Body of pancreas (tissue), 4 donors: Measurements from ENCODE around the gene ME3. TPM values are rescaled to one million over a fixed set of nuclear protein-coding genes. Genes with fewer than 3 reads are reported as not detected.
A peak's percentile ranks its signal among the peaks of the same experiment; 100 is the strongest.
"Not testable (repeated sequence)": the region's sequence is repeated elsewhere in the genome, so short reads cannot be mapped to it uniquely, and the experiment has no call there.

ENCODE experiments used
- ATAC-seq: fragments of 150-250 bp; one replicate; pipeline ENCODE4 v1.9.1; 2016
- DNase-seq, 4 donors: peaks; one replicate each; pipeline ENCODE4 v3.0.0-alpha.2; 2019
- H3K27ac ChIP-seq, 4 donors: fragments of 200-600 bp; sonication (generic); 1 replicate in 3 of 4; 2 replicates in 1 of 4; pipeline versions ENCODE4 v1.5.1 to v1.6.1; 2016 to 2019; ENCODE audit warnings: mild to moderate bottlenecking in 1 of 4, mixed read lengths in 1 of 4, moderate library complexity in 1 of 4
- H3K27me3 ChIP-seq, 2 donors: fragments of 200-600 bp; sonication (generic); one replicate each; pipeline ENCODE4 v1.6.0; 2016; ENCODE audit warnings: mild to moderate bottlenecking in 1 of 2
- H3K36me3 ChIP-seq, 2 donors: fragments of 200-600 bp; sonication (generic); replicated peaks in 1 of 2; 2 replicates each; pipeline ENCODE4 v1.5.1; 2016; ENCODE audit warnings: low read depth in 2 of 2; ENCODE audit not compliant: insufficient read depth in 1 of 2
- H3K4me1 ChIP-seq: fragments of 200-600 bp; sonication (generic); one replicate; pipeline ENCODE4 v1.6.0; 2016
- H3K4me3 ChIP-seq, 2 donors: fragments of 200-600 bp; sonication (generic); 1 replicate in 1 of 2; 2 replicates in 1 of 2; pipeline ENCODE4 v1.5.1; 2016 to 2019
- H3K9me3 ChIP-seq, 3 donors: fragments of 200-600 bp; sonication (generic); 1 replicate in 2 of 3; 2 replicates in 1 of 3; pipeline ENCODE4 v1.5.1; 2016
- POLR2A ChIP-seq, 3 donors: fragments of 450-650 bp; IDR thresholded peaks; one replicate each; pipeline ENCODE4 v1.6.1; 2016; ENCODE audit warnings: antibody characterized with exemption in 3 of 3, mild to moderate bottlenecking in 2 of 3
- WGBS, 2 donors: methylation state at CpG; one replicate each; pipeline ENCODE4 v1.1.5; 2017; 5-methylcytosine and 5-hydroxymethylcytosine counted together
- intact Hi-C: fragments of 100-400 bp; cut with DNase I; formaldehyde crosslinking; loops from one replicate; pipeline ENCODE4 v1.15.1; 2023
- total RNA-seq, 2 donors: library from RNA; depleted of rRNA; stranded (reverse); fragments of >200 nt; gene quantifications; one replicate each; pipeline ENCODE4 v1.1.0, GENCODE V29; 2016
- TF ChIP-seq, protein P1 (sequence below), 7 experiments: fragments of 450-650 bp in 4 of 7; fragments of 200-600 bp in 3 of 7; sonication (generic) in 3 of 7; IDR thresholded peaks; one replicate each; pipeline ENCODE4 v1.5.1; 2016 to 2019; ENCODE audit warnings: antibody characterized with exemption in 7 of 7

ME3 gene
- total RNA-seq, 2 donors from 2014 or later = 20.8 to 54.7 TPM

GRCh38 chr11:86565388-86565787, 107.0 kb downstream of the ME3 start:
- TF ChIP-seq, protein P1, sequence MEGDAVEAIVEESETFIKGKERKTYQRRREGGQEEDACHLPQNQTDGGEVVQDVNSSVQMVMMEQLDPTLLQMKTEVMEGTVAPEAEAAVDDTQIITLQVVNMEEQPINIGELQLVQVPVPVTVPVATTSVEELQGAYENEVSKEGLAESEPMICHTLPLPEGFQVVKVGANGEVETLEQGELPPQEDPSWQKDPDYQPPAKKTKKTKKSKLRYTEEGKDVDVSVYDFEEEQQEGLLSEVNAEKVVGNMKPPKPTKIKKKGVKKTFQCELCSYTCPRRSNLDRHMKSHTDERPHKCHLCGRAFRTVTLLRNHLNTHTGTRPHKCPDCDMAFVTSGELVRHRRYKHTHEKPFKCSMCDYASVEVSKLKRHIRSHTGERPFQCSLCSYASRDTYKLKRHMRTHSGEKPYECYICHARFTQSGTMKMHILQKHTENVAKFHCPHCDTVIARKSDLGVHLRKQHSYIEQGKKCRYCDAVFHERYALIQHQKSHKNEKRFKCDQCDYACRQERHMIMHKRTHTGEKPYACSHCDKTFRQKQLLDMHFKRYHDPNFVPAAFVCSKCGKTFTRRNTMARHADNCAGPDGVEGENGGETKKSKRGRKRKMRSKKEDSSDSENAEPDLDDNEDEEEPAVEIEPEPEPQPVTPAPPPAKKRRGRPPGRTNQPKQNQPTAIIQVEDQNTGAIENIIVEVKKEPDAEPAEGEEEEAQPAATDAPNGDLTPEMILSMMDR (IDR thresholded peaks at IDR 0.05) = no peak
- TF ChIP-seq POLR2A (IDR thresholded peaks at IDR 0.05) = no peak
- WGBS, 2 donors = 100% methylated on average over 1 of the region's 1 CpG
- Histone ChIP-seq H3K4me1 (peaks cover 21% of the 10 kb centered on the region), H3K4me3 (no peak overlapping the region), H3K9me3 (no peaks in the 10 kb centered on the region), H3K27ac (no peak overlapping the region), H3K36me3 (no peaks in the 10 kb centered on the region), H3K27me3 (no peaks in the 10 kb centered on the region)
- intact Hi-C loops = no loop called here
- ATAC-seq (no peak), DNase-seq (no peak)

GRCh38 chr11:86562842-86563241, 109.6 kb downstream of the ME3 start:
- H3K27ac ChIP-seq, H3K36me3 ChIP-seq, intact Hi-C loops, H3K9me3 ChIP-seq, H3K27me3 ChIP-seq, ATAC-seq, H3K4me3 ChIP-seq, DNase-seq: not testable (repeated sequence)
- 91 to 93% methylated on average over 2 of the region's 2 CpGs for WGBS, 2 donors
- peaks cover 11% of the 10 kb centered on the region for H3K4me1 ChIP-seq

GRCh38 chr11:86559311-86559945, 113.0 kb downstream of the ME3 start:
- no peaks in the 10 kb centered on the region for H3K36me3 ChIP-seq
- ATAC-seq (peak; percentile 60), DNase-seq (peak in 1 of 4 donors; percentile 14)
- H3K27me3 ChIP-seq = no peaks in the 10 kb centered on the region
- peak overlapping the region in 1 of 4 donors; percentile 1 for H3K27ac ChIP-seq
- intact Hi-C loops = no loop called here
- no peaks in the 10 kb centered on the region for H3K9me3 ChIP-seq
- no peak overlapping the region for H3K4me3 ChIP-seq
- 92 to 93% methylated on average over 4 to 7 of the region's 7 CpGs for WGBS, 2 donors
- H3K4me1 ChIP-seq = no peaks in the 10 kb centered on the region
- no peak for TF ChIP-seq POLR2A (IDR thresholded peaks at IDR 0.05)
- TF ChIP-seq, protein P1 (IDR thresholded peaks at IDR 0.05) = no peak

- 97 to 100% methylated on average over 2 of the region's 2 CpGs for WGBS, 2 donors
- H3K27me3 ChIP-seq = no peaks in the 10 kb centered on the region
- H3K27ac ChIP-seq = peak overlapping the region in 1 of 4 donors; percentile 38
- H3K9me3 ChIP-seq = no peaks in the 10 kb centered on the region
- H3K4me3 ChIP-seq = no peak overlapping the region
- H3K36me3 ChIP-seq = no peaks in the 10 kb centered on the region
- ATAC-seq (no peak), DNase-seq (no peak)
- no peak for TF ChIP-seq POLR2A (IDR thresholded peaks at IDR 0.05)
- TF ChIP-seq, protein P1 (IDR thresholded peaks at IDR 0.05) = no peak
- intact Hi-C loops = no loop called here
- no peaks in the 10 kb centered on the region for H3K4me1 ChIP-seq
Measured at GRCh38 chr11:86558841-86559240, 113.6 kb downstream of the ME3 start.

DNA sequence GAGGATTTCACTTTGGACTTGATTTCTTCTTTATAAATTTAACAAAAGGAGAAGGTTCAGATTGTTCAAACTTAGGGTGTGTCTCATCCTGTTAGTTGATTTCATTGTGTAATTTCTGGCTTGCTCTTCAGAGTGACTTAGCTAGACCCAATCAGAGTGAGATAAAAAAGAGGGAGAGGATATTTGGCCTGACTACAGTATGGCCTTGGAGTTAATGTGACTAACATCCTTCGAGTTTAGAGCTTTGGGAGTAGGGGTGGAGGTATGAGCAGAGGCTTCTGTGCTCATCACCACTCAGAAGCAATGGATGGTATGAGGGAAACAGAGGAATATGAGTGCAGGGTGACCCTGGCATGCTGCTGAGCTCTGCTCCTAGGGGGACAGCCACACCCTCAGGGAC, 114.2 kb downstream of the ME3 start:
- TF ChIP-seq POLR2A (IDR thresholded peaks at IDR 0.05) = no peak
- TF ChIP-seq, protein P1 (IDR thresholded peaks at IDR 0.05) = no peak
- Histone ChIP-seq H3K27me3 (no peaks in the 10 kb centered on the region), H3K4me1 (peaks cover 3% of the 10 kb centered on the region), H3K36me3 (no peaks in the 10 kb centered on the region), H3K9me3 (no peaks in the 10 kb centered on the region), H3K27ac (peak overlapping the region in 1 of 4 donors; percentile 38), H3K4me3 (no peak overlapping the region)
- 60 to 78% methylated on average over 1 of the region's 1 CpG for WGBS, 2 donors
- ATAC-seq (peak; percentile 49), DNase-seq (no peak)
- intact Hi-C loops = no loop called here
